Measurements from ENCODE around the gene RAD9A.
"Not testable (repeated sequence)": the region's sequence is repeated elsewhere in the genome, so short reads cannot be mapped to it uniquely, and the experiment has no call there.

RAD9A gene

DNA sequence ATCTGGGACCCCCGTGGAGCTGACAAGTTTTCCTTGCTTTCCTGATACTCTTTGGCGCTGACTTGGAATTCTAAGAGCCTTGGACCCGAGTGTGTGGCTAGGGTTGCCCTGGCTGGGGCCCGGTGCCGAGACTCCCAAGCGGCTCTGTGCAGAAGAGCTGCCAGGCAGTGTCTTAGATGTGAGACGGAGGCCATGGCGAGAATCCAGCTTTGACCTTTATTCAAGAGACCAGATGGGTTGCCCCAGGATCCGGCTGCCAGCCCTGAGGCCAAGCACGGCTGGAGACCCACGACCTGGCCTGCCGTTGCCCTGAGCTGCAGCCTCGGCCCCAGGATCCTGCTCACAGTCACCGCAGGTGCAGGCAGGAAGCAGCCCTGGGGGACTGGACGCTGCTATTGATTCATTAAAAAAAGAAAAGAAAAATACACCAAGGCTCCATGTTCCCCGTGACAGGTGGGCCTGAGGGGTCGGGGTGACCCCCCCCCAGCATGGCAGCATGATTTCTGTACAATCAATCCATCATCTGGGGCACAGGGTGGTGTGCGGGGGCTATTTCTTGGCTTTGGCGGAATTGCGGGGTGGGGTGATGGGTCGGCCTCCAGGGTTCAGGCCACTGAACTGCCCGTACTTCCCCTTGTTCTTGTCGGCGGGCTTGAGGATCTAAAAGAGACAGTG is 6.3 kb downstream of the RAD9A start:
- no peak for DNase-seq

DNA sequence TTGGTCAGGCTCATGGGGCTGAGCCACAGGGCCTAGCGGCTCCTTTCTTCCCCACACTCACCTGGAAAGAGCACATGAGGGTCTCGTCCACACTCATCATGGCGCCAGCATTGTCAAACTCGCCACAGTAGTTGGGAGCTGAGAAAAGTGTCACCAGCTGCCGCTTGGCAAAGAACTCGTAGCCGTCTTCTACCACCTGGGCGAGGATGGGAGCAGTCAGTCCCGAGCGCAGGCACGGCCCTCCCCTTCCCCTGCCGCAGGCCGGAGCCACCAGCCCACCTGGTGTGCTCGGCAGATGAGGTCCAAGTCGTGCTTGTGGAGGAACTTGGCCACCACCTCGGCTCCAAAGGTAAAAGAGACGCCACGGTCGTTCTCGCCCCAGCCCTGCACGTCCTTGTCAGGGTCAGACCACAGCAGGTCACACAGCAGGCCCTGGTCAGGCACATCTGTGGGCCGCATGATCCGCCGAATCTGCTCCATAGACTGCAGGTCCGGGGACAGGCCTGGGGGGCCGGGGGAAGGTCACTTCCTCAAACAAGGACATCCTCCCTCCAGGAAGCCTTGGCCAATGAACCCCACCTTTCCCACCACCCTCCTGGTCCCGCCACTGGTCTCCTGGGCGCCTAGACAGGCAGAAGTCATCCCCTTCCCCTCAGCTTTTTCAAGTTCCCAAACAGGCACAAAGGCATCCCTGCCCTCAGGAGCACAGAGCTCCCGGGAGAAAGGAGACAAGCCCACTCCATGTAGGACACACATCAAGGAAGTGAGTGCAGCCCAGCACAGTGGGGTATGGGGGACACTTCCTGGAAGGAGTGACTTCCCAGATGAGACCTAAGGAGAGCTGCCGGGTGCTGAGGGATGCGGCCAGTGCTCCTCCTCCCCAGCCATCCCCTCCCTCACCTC is 7.1 kb downstream of the RAD9A start:
- DNase-seq: no peak

- DNase-seq: no peak
Observed at GRCh38 chr11:67400251-67400941, 8.6 kb downstream of the RAD9A start.

DNA sequence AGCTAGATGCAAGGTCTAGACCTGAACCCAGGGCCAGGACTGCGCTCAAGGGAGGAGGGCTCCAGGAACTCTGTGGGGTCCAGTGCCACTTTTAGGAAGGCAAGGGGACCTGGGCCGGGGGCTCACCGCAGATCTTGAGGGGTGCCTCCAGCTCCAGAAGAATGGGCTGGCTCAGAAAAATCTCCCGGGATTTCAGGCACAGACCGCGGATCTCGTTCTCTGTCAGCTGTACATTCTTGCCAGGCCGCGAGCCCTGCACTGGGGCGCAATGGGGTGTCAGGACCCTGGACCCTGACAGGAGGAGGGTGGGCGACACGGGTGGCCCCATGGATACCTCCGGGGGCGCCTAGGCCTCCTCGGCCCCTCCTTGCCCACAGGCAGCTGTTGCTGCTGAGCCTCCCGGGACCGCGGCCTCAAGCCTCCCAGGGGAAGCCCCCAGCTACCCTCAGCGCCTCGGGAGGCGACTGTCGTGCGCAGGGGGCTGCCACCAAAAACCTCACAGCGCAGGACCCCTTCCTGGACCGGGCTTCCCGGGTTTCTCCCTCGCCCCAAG is 9.2 kb downstream of the RAD9A start:
- DNase-seq: no peak

- DNase-seq: peak; percentile 94
Observed at GRCh38 chr11:67401495-67402191, 9.9 kb downstream of the RAD9A start, which contains the start of gene PPP1CA. TSS of gene PPP1CA (minus strand) at chr11:67401858. CDS start at chr11:67401782, 76 bp downstream.

GRCh38 chr11:67402192-67402839 is 10.5 kb downstream of the RAD9A start:
- DNase-seq: not testable (repeated sequence)

DNA sequence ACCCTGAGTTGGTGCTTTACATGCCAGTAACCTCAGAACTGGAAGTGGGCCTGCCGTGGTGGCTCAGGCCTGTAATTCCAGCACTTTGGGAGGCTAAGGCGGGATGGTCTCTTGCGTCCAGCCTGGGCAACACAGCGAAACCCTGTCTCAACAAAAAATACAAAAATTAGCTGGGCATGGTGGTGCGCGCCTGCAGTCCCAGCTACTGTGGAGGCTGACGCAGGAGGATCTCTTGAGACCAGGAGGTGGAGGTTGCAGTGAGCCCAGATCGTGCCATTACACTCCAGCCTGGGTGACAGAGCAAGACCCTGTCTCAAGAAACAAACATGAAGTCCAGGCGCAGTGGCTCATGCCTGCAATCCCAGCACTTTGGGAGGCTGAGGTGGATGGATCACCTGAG is 11.3 kb downstream of the RAD9A start:
- DNase-seq: not testable (repeated sequence)

DNA sequence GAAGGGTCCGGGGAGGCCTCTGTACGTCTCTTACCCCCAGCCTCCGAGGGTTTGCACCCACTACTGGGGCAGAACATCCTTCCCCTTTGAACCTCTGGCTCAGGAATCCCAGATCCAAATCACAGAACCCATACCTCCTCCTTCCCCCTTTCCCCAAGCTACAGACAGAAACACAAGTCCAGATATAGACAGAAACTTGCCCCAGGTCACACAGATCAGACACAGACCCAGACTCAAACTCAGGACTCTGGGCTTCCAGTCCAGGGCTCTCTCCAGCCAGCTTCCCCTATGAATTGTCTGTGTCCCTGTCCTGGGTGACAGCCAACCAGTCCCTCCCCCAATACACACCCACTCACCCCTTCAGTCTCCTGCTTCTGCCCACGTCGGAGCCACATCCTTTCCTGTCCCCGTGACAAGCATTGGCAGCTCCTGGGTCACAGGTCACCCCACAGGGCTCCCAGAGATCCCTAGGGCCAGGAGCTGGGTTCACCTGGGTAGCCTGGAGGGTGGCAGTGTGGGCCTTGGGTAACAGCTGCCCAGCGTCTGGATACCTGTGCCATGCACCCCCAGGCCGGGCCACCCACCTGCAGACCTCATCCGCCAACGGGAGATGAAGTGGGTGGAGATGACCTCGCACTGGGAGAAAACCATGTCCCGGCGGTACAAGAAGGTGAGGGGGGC is 12.9 kb downstream of the RAD9A start:
- no peak for DNase-seq

- DNase-seq: no peak
Observed at GRCh38 chr11:67405196-67405567, 13.4 kb downstream of the RAD9A start.

- no peak for DNase-seq
Observed at GRCh38 chr11:67405688-67406339, 14.0 kb downstream of the RAD9A start.

DNA sequence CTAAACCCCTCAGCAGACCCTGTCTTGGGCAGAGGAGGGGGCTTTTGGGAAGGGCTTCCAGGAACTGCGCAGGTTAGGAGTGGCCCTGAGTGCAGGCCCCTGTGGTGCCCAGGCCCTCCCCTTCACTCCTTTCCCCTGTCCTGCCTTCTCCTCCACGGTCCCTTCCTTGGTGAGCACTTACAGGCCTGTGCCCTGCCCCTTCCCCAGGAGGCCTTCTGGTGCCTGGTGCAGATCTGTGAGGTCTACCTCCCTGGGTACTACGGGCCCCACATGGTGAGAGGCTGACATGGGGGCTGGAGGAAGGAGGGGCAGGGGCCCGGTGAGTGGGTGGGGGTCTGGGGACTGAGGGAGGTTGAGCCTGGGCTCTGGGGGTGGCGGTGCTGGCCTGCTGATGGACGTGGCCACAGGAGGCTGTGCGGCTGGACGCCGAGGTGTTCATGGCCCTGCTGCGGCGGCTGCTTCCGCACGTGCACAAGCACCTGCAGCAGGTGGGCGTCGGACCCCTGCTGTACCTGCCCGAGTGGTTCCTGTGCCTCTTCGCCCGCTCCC is 14.7 kb downstream of the RAD9A start:
- DNase-seq: no peak

GRCh38 chr11:67406969-67407687 is 15.3 kb downstream of the RAD9A start:
- DNase-seq: no peak

GRCh38 chr11:67407688-67408163 is 15.9 kb downstream of the RAD9A start:
- no peak for DNase-seq

DNA sequence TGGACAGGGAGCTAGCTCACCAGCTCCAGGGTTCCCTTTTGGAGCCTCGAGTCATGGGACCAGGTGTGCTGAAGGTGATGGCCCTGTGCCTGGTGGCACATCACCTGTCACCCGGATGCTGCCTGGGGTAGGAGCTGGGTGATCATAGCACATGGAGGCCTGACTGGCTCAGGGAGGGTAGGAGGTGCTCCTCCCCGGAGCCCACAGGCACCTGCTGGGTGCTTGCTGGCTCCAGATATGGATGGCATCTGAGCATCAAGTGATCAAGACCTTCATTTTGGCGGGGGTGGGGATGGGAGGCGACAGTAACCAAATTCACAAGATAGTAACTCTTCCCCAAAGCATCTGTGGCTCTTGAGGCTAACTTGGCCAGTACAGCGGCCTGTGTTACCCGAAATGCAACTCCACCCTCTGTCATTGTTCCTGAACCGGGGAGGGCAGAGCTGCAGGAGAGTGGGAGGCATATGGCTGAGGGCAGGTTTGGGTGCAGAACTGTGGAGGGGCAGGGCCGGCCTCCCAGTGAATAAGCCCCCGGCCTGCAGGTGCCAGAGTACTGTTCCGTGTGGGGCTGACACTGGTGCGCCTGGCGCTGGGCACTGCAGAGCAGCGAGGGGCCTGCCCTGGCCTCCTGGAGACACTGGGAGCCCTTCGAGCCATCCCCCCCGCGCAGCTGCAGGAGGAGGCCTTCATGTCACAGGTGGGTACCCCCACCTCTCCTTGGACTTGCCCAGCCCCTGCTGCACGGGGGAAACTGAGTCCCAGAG is 16.8 kb downstream of the RAD9A start:
- no peak for DNase-seq

GRCh38 chr11:67409261-67409666 is 17.5 kb downstream of the RAD9A start:
- DNase-seq: no peak

- no peak for DNase-seq
Observed at GRCh38 chr11:67409781-67410368, 18.1 kb downstream of the RAD9A start.

DNA sequence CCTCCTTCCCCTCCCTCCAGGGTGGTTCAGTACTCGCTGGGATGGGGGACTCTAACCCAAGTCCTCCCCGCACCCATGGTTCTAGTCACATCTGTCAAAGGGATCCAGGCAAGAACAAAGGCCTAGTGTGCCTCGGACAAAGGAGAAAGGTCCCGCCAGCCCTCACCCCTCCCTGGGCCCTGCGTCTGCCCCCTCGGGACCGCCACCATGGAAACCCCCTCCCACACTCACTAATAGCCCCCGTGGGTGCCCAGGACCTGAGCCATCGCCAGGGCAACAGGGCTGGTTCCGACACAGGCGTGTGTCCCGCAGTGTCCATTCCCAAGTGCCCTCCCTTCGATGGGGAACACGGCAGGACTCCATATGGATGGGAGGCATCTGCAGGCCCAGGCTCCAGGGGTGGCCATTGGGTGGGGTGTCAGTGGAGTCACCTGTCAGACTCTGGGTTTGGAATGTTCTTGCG is 18.6 kb downstream of the RAD9A start:
- DNase-seq: no peak
